Measurements from ENCODE around the gene LGR4.

The LGR4 gene

GRCh38 chr11:27375370-27375769 lies 97.2 kb downstream of the LGR4 start:
- DNase-seq (ENCODE audit: low spot score), result no peak

GRCh38 chr11:27373856-27374602 lies 98.6 kb downstream of the LGR4 start:
- no peak for DNase-seq (ENCODE audit: low spot score)

- DNase-seq (ENCODE audit: low spot score), result no peak
These were observed 99.2 kb downstream of the LGR4 start for GRCh38 chr11:27373392-27373791.

GRCh38 chr11:27372164-27372563 lies 100.4 kb downstream of the LGR4 start:
- DNase-seq (ENCODE audit: low spot score), result no peak

GRCh38 chr11:27371489-27371888 lies 101.1 kb downstream of the LGR4 start:
- DNase-seq (ENCODE audit: low spot score), result no peak

- DNase-seq (ENCODE audit: low spot score), result no peak
These were observed 102.2 kb downstream of the LGR4 start for GRCh38 chr11:27370374-27370773.

- DNase-seq (ENCODE audit: low spot score), result no peak
These were observed 104.7 kb downstream of the LGR4 start for GRCh38 chr11:27367881-27368280.

GRCh38 chr11:27363576-27364117 lies 108.9 kb downstream of the LGR4 start:
- DNase-seq (ENCODE audit: low spot score), result no peak

- DNase-seq (ENCODE audit: low spot score), result peak; percentile 88
These were observed 109.6 kb downstream of the LGR4 start, which contains the start of gene CCDC34 for GRCh38 chr11:27362749-27363575. Gene CCDC34, minus strand, starts transcription at chr11:27363215. Its CDS starts 21 bp downstream, at chr11:27363194.

- DNase-seq (ENCODE audit: low spot score), result no peak
These were observed 110.8 kb downstream of the LGR4 start for GRCh38 chr11:27361649-27362431.

GRCh38 chr11:27358296-27358695 lies 114.3 kb downstream of the LGR4 start:
- no peak for DNase-seq (ENCODE audit: low spot score)

- no peak for DNase-seq (ENCODE audit: low spot score)
These were observed 115.3 kb downstream of the LGR4 start for GRCh38 chr11:27357250-27357649.

GRCh38 chr11:27356624-27357222 lies 115.9 kb downstream of the LGR4 start:
- no peak for DNase-seq (ENCODE audit: low spot score)

- DNase-seq (ENCODE audit: low spot score), result no peak
These were observed 117.0 kb downstream of the LGR4 start for GRCh38 chr11:27355575-27356104.

GRCh38 chr11:27354359-27354965 lies 118.1 kb downstream of the LGR4 start:
- no peak for DNase-seq (ENCODE audit: low spot score)

- DNase-seq (ENCODE audit: low spot score), result no peak
These were observed 118.8 kb downstream of the LGR4 start for GRCh38 chr11:27353593-27354358.

- no peak for DNase-seq (ENCODE audit: low spot score)
These were observed 119.8 kb downstream of the LGR4 start for GRCh38 chr11:27352781-27353180.

GRCh38 chr11:27350511-27350910 lies 122.1 kb downstream of the LGR4 start:
- DNase-seq (ENCODE audit: low spot score), result no peak

GRCh38 chr11:27349919-27350318 lies 122.7 kb downstream of the LGR4 start:
- DNase-seq (ENCODE audit: low spot score), result no peak

- DNase-seq (ENCODE audit: low spot score), result no peak
These were observed 124.2 kb downstream of the LGR4 start for GRCh38 chr11:27348340-27348873.
